Body of pancreas (tissue), 4 donors: ENCODE data around the gene CDK18.

Experiments used
- CTCF ChIP-seq, 7 experiments: fragments of 450-650 bp in 4 of 7; fragments of 200-600 bp in 3 of 7; sonication (generic) in 3 of 7; IDR thresholded peaks; one replicate each; pipeline ENCODE4 v1.5.1; 2016 to 2019; ENCODE audit warnings: antibody characterized with exemption in 7 of 7
- POLR2A ChIP-seq, 3 donors: fragments of 450-650 bp; IDR thresholded peaks; one replicate each; pipeline ENCODE4 v1.6.1; 2016; ENCODE audit warnings: antibody characterized with exemption in 3 of 3, mild to moderate bottlenecking in 2 of 3

GRCh38 chr1:205508227-205508714 lies 3.8 kb downstream of the CDK18 start:
- TF ChIP-seq CTCF (IDR thresholded peaks at IDR 0.05) (no peak), POLR2A (IDR thresholded peaks at IDR 0.05) (no peak)
